IPS-15b (cell line): ENCODE data around the gene PNMA8A.

Experiments
- H3K27me3 ChIP-seq: one replicate; pipeline ENCODE4 v1.6.1; 2013; ENCODE audit warnings: low read length; ENCODE audit not compliant: control insufficient read depth, insufficient read depth
- H3K36me3 ChIP-seq: one replicate; pipeline ENCODE4 v1.6.1; 2013; ENCODE audit warnings: low read length; ENCODE audit not compliant: control insufficient read depth, insufficient read depth
- H3K4me1 ChIP-seq: one replicate; pipeline ENCODE4 v1.6.1; 2013; ENCODE audit warnings: mild to moderate bottlenecking, low read length; ENCODE audit not compliant: control insufficient read depth, insufficient read depth
- H3K4me3 ChIP-seq: one replicate; pipeline ENCODE4 v1.5.1; 2013; ENCODE audit warnings: low read depth, low read length
- H3K9ac ChIP-seq: one replicate; pipeline ENCODE4 v1.6.1; 2013; ENCODE audit warnings: low read depth, mild to moderate bottlenecking, low read length
- H3K9me3 ChIP-seq: one replicate; pipeline ENCODE4 v1.6.1; 2013; ENCODE audit warnings: mild to moderate bottlenecking, low read length; ENCODE audit not compliant: control insufficient read depth, insufficient read depth

Gene PNMA8A

DNA sequence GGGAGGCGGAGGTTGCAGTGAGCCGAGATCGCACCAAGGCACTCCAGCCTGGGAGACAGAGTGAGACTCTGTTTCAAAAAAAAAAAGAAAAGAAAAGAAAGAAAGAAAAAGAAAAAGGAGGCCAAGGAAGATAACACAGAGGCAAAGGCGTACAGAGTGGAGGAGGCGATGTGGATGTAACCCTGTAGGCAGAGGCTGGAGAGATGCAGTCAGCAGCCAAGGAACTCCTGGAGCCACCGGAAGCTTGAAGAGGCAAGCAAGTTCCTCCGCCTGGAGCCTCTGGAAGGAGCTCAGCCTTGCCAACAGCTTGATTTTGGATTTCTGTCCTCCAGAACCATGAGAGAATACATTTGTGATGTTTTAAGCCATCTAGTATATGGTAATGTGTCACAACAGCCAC is 51.3 kb downstream of the PNMA8A start:
- H3K27me3 ChIP-seq, result peaks cover 2% of the 10 kb centered on the region
- no peaks in the 10 kb centered on the region for H3K4me1 ChIP-seq
- no peaks in the 10 kb centered on the region for H3K36me3 ChIP-seq
- no peaks in the 10 kb centered on the region for H3K9me3 ChIP-seq
- no peak overlapping the region for H3K4me3 ChIP-seq
- no peak overlapping the region for H3K9ac ChIP-seq
